K562 (cell line): ENCODE measurements around the gene ACTN4. TPM values are rescaled to one million over a fixed set of nuclear protein-coding genes. Genes with fewer than 3 reads are reported as not detected.

Source experiments
- ATF3 ChIP-seq, 2 experiments: fragments of 450-650 bp in 1 of 2; sonication (generic) in 1 of 2; formaldehyde crosslinking in 1 of 2; IDR thresholded peaks in 1 of 2; conservative IDR thresholded peaks in 1 of 2; 2 replicates each; pipeline versions ENCODE4 v1.6.1 to v1.8.1; 2016 to 2023; ENCODE audit warnings: mild to moderate bottlenecking in 2 of 2, moderate library complexity in 2 of 2, inconsistent platforms in 1 of 2, missing genetic modification reagents in 1 of 2
- CREB3 ChIP-seq: fragments of 450-650 bp; conservative IDR thresholded peaks from 2 replicates; pipeline ENCODE4 v1.6.1; 2016; ENCODE audit warnings: missing genetic modification characterization, low read depth, mild to moderate bottlenecking, missing compliant biosample characterization, moderate library complexity
- NR2C1 ChIP-seq, 2 experiments: fragments of 450-650 bp; IDR thresholded peaks; 2 replicates each; pipeline ENCODE4 v1.6.1; 2017; ENCODE audit warnings: mild to moderate bottlenecking in 2 of 2, antibody characterized with exemption in 1 of 2, inconsistent platforms in 1 of 2, missing compliant biosample characterization in 1 of 2, missing genetic modification characterization in 1 of 2
- RREB1 ChIP-seq: fragments of 250-450 bp; sonication (Bioruptor Pico); IDR thresholded peaks from 2 replicates; pipeline ENCODE4 v1.4.0; 2020
- ZNF239 ChIP-seq: fragments of 250-450 bp; sonication (Bioruptor Pico); IDR thresholded peaks from 2 replicates; pipeline ENCODE4 v1.4.0; 2020; ENCODE audit warnings: mild to moderate bottlenecking
- polyA plus RNA-seq, 8 experiments: library from polyadenylated mRNA; depleted of rRNA in 4 of 8; stranded (reverse) in 5 of 8; unstranded in 3 of 8; fragments of >200 nt; fragmentation: Nextera tagmentation in 2 of 8; fragmentation: Illumina TruSeq in 1 of 8; extraction: Ambion mirVana in 2 of 8; extraction: Trizol in 1 of 8; gene quantifications; 2 replicates each; pipeline versions ENCODE4 v1.2.1 to v1.2.3, GENCODE V29; 2011 to 2014; ENCODE audit warnings: inconsistent platforms in 1 of 8, missing spikeins in 1 of 8
- total RNA-seq, 7 experiments: library from RNA; depleted of rRNA in 6 of 7; stranded (reverse); fragments of >200 nt in 6 of 7; fragmentation: Illumina TruSeq in 2 of 7; extraction: Trizol in 2 of 7; gene quantifications; 2 replicates each; pipeline versions ENCODE4 v1.2.1 to v1.2.3, GENCODE V29; 2011 to 2021; ENCODE audit warnings: low replicate concordance in 1 of 7

The ACTN4 gene
- total and polyA plus RNA-seq, 9 of the 15 experiments (the other 6 are each of a cell fraction or from before 2014, with no cell fraction given), result 3.1 to 385 (median 125) TPM

- no peak for TF ChIP-seq ATF3 (IDR thresholded peaks at IDR 0.05)
- TF ChIP-seq ATF3 (CRISPR knock-in tag; conservative IDR thresholded peaks at IDR 0.05), result no peak
- TF ChIP-seq ZNF239 (CRISPR knock-in tag), result no peak
- no peak for TF ChIP-seq CREB3
- TF ChIP-seq RREB1, result no peak
- TF ChIP-seq NR2C1 (IDR thresholded peaks at IDR 0.05), result no peak
- no peak for TF ChIP-seq NR2C1 (tag; IDR thresholded peaks at IDR 0.05)
- TF ChIP-seq, all 486 proteins: peak for 0
Observed at GRCh38 chr19:38763795-38764220, 116.4 kb downstream of the ACTN4 start (continued).
